Ishikawa (cell line): ENCODE data around the gene ADCY10.

ENCODE experiments used
- EP300 ChIP-seq: IDR thresholded peaks from 2 replicates; pipeline ENCODE4 v1.6.1; 2012; ENCODE audit warnings: borderline replicate concordance
- MAX ChIP-seq: IDR thresholded peaks from 2 replicates; pipeline ENCODE4 v1.6.1; 2012
- RAD21 ChIP-seq: IDR thresholded peaks from 2 replicates; pipeline ENCODE4 v1.6.1; 2012; ENCODE audit warnings: low read depth
- REST ChIP-seq: IDR thresholded peaks from 2 replicates; pipeline ENCODE4 v1.6.1; 2012; ENCODE audit warnings: low read depth, mild to moderate bottlenecking
- TCF12 ChIP-seq: IDR thresholded peaks from 2 replicates; pipeline ENCODE4 v1.6.1; 2012; ENCODE audit warnings: low read depth
- YY1 ChIP-seq: IDR thresholded peaks from 2 replicates; pipeline ENCODE4 v1.6.1; 2012; ENCODE audit warnings: low read depth

- TF ChIP-seq REST: no peak
- no peak for TF ChIP-seq TCF12
- TF ChIP-seq RAD21: no peak
- TF ChIP-seq YY1: no peak
- no peak for TF ChIP-seq EP300
- TF ChIP-seq MAX: no peak
These were observed 87.8 kb downstream of the ADCY10 start for GRCh38 chr1:167826127-167826526.
